T-helper 1 cell treated with Interleukin-12 subunit alpha and Interleukin-12 subunit beta and Interleukin-4 antibody, amounts not matched to agents 30 μg/mL and 1 μg/mL, for 36 hours (primary cell): ENCODE results near the gene EPC1.
"Not testable (repeated sequence)": the region's sequence is repeated elsewhere in the genome, so short reads cannot be mapped to it uniquely, and the experiment has no call there.

Experiments
- H3K27ac Mint-ChIP-seq: one replicate; pipeline ENCODE4 v1.8.0; 2021; ENCODE audit warnings: mild to moderate bottlenecking, mixed read lengths
- H3K27me3 Mint-ChIP-seq: one replicate; pipeline ENCODE4 v1.8.0; 2021; ENCODE audit warnings: low read depth, mixed read lengths
- H3K36me3 Mint-ChIP-seq: one replicate; pipeline ENCODE4 v1.8.0; 2021; ENCODE audit warnings: low read depth, mixed read lengths
- H3K4me1 Mint-ChIP-seq: one replicate; pipeline ENCODE4 v1.8.0; 2021; ENCODE audit warnings: low read depth, mixed read lengths
- H3K4me3 Mint-ChIP-seq: one replicate; pipeline ENCODE4 v1.8.0; 2021; ENCODE audit warnings: mild to moderate bottlenecking, moderate library complexity, mixed read lengths
- H3K9me3 Mint-ChIP-seq: one replicate; pipeline ENCODE4 v1.8.0; 2021; ENCODE audit warnings: mixed read lengths

The EPC1 gene

DNA sequence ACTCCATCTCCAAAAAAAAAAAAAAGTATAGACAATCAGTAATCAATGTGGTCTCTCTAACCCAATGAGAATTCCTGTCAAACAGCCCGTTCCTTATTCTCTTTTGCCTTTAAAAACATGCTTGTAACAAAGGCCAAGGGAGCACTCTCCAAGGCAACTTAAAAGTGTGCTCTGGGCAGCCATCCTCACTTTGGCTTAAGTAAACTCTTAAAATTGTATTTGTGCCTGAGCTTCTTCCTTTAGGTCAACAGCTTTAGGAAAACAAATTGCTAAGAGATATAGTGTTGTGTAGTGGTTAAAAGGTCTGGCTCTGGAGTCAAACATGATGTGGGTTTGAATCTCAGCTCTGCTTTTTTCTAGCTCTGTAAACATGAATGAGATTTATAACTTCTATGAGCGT is 13.9 kb upstream of the EPC1 start:
- H3K27me3 Mint-ChIP-seq = no peaks in the 10 kb centered on the region
- peaks cover 49% of the 10 kb centered on the region for H3K4me1 Mint-ChIP-seq
- H3K4me3 Mint-ChIP-seq = no peak overlapping the region
- peaks cover 15% of the 10 kb centered on the region for H3K36me3 Mint-ChIP-seq
- H3K9me3 Mint-ChIP-seq = peaks cover 6% of the 10 kb centered on the region
- no peak overlapping the region for H3K27ac Mint-ChIP-seq

DNA sequence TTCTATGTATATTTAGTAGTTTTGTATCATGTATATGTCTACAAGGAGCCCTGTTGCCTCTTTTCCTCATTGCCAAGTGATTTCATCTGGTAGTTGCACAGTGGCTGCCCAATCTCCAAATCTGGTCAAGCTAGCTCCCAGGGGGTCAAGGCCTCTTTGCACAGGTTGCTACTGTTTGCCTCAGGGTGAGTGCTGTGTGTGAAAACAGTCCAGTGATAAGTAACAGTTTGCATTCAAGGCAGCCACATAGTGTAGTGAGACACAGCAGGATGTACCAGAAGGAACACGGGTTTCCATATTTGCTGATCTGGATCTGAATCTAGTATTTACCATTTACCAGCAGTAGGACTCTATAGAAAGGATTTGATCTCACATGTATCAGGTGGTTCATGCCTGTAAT is 13.3 kb upstream of the EPC1 start:
- Mint-ChIP-seq H3K4me1 (peaks cover 48% of the 10 kb centered on the region), H3K36me3 (peaks cover 16% of the 10 kb centered on the region), H3K27me3 (no peaks in the 10 kb centered on the region), H3K4me3 (no peak overlapping the region), H3K9me3 (peaks cover 6% of the 10 kb centered on the region), H3K27ac (peak overlapping the region; percentile 47)

DNA sequence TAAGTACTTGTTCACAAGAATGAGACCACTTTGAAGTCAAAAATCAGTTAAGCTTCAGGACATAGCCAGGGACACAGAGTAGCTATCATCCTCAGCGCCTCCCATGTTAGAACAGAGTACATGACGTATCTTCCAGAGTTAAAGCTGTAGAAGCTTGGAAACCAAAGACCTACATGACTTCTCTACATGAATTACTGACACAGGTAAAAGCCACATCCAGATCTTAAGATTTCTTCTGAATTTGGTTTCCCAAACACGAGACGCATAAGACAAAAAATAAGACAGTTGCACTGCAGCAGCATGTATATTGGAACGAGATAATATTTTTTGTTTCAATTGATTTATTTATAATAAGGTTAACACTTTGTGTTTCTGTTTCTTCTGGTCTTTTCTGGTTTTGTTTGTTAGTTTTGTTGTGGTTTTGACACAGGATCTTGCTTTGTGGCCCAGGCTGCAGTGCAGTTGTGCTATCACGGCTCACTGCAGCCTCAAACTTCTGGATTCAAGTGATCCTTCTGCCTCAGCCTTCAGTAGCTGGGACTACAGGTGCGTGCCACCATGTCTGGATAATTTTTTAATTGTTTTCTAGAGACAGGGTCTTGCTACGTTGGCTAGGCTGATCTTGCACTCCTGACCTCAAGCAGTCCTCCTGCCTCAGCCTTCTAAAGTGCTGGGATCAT is 10.2 kb upstream of the EPC1 start:
- Mint-ChIP-seq H3K27me3 (no peaks in the 10 kb centered on the region), H3K36me3 (peaks cover 21% of the 10 kb centered on the region), H3K4me1 (peaks cover 53% of the 10 kb centered on the region), H3K27ac (peak overlapping the region; percentile 89), H3K9me3 (peaks cover 6% of the 10 kb centered on the region), H3K4me3 (peak overlapping the region; percentile 62)

DNA sequence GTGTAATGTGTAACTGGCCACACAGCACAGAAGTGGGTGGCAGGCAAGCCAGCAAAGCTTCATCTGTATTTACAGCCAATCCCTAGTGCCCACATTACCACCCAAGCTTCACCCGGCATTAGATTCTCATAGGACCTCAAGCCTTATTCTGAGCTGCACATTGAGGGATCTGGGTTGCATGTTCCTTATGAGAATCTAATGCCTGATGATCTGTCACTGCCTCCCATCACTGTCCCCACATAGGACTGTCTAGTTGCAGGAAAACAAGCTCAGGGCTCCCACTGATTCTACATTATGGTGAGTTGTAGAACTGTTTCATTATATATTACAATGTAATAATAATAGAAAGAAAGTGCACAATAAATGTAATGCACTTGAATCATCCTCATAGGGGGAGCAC is 7.7 kb upstream of the EPC1 start:
- not testable (repeated sequence) for H3K9me3 Mint-ChIP-seq, H3K4me3 Mint-ChIP-seq, H3K27ac Mint-ChIP-seq, H3K27me3 Mint-ChIP-seq
- peaks cover 42% of the 10 kb centered on the region for H3K4me1 Mint-ChIP-seq
- peaks cover 10% of the 10 kb centered on the region for H3K36me3 Mint-ChIP-seq

DNA sequence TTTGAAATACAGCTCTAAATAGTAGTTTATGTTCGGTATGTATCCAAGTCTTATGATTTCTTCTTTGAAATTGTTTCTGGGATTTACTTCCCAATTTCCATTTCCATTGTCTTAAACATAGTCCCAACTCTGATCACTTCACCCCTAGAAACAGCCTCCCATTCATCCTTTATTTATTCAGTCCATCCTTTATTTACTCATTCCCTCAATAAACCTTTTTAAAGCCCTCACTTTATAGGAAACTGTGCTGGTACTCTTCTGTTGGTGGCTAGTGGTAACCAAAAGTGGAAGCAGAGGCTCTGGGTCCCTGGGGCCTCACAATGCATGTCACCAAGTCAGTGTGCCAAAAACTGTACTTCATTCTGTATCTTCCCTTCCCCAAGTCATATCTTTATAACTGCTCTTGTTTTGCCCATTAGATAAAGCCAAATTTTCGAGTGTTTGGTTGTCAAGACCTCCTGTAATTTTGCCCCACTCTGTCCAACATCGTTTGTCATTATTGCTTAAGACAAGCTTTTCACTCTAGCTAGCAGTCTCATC is 3.9 kb upstream of the EPC1 start:
- Mint-ChIP-seq H3K27me3 (no peaks in the 10 kb centered on the region), H3K4me1 (peaks cover 39% of the 10 kb centered on the region)

DNA sequence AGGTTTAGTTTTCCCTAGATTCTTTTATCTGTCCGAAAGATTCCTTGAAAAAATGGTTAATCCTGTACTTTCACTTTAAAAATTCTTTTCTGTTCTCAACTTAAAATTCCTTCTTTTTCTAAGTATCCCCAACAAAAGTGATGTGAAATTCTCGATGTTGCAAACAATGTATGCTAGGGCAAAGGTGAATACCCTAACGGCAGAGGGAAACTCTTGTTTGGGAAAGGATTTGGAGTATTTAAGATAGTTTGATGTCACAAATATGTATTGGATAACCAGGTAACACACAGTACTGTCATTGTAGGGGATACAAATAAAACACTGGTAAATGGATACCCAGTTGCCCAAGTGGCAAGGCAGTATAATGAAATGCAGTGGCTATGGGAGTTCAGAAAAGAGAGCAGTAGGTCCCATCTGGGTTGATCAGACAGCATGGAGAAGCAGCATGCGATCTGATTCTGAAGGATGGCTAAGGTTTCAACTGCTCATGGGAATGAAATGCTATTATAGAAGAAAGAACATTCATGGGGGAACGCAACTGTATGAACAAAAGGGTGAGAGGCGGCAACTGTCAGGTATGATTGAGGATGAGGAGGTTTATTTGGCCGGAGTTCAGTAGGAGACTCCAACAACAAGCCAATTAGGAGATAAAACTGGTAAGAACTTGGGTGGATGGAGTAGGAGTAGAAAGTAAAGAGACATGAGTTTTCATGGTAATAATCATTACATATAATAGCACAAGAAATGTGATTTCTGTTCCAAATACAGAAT is 3.2 kb upstream of the EPC1 start:
- Mint-ChIP-seq H3K27ac (no peak overlapping the region), H3K4me3 (no peak overlapping the region), H3K9me3 (no peaks in the 10 kb centered on the region), H3K4me1 (peaks cover 42% of the 10 kb centered on the region), H3K27me3 (no peaks in the 10 kb centered on the region), H3K36me3 (peaks cover 8% of the 10 kb centered on the region)

More for the DNA sequence above, 3.9 kb upstream of the EPC1 start:
- no peak overlapping the region for H3K4me3 Mint-ChIP-seq
- H3K36me3 Mint-ChIP-seq = peaks cover 6% of the 10 kb centered on the region
- peak overlapping the region; percentile 29 for H3K27ac Mint-ChIP-seq
- H3K9me3 Mint-ChIP-seq = no peaks in the 10 kb centered on the region

DNA sequence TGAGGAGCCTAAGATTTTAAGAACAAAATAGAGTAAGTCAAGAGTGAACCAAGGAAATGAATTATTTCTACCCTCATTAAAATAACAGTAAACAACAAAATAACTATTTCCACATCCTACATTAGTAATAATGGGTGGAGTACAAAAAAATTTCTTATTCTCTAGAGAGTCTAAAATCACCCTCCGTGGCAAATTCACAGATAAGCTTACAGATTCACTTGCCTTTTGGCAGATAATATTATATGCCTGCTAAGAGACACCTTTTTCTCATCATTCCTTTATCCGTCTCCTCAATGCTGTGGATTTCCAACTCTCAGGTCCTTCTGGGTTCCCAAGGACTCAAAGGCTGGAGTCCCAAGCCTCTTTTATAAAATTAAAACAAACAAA is 2.2 kb upstream of the EPC1 start:
- peaks cover 45% of the 10 kb centered on the region for H3K4me1 Mint-ChIP-seq
- peaks cover 12% of the 10 kb centered on the region for H3K36me3 Mint-ChIP-seq
- no peaks in the 10 kb centered on the region for H3K9me3 Mint-ChIP-seq
- no peak overlapping the region for H3K4me3 Mint-ChIP-seq
- H3K27me3 Mint-ChIP-seq = no peaks in the 10 kb centered on the region
- H3K27ac Mint-ChIP-seq = no peak overlapping the region

DNA sequence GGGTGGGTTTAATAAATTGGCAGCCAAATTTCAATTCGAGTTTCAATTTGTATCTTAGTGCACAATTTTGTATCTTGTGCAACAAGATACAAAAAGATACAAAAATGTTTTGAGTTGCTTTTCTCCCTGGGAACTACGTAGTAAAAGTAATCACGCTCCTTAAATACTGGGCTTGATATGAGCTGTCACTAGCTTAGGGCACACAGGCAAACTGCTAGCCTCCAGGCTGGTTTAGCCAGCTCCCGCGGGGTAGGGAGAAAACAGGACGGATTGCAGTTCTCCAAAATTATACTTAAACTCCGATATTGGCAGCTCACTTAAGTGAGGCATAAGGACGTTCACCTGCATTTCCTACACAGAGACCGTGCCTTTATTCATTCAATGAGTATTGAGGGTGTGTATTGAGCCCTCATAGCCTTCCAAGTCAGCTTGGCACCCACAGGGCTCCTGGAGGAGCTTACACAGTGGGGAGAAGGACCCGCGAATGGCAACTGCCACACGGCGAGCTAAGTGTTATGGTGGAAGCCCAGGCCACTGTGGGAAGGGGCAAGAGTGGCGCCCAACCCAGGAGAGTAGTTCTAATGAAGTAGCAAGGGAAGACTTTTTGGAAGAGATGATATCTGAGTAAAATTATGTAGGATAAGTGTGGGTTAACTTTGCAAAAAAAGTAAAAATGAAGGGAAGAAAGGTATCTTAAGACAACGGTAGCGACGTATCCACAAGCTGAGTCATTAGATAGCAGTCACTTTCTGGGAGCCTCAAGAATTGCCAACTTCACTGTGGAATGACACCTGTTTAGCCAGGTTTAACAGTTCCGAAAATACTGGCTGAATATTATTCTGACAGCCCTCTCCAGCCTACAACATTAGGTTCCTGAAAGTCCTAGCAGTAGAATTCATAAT is 1.6 kb upstream of the EPC1 start:
- Mint-ChIP-seq H3K27ac (peak overlapping the region; percentile 62), H3K27me3 (no peaks in the 10 kb centered on the region), H3K36me3 (peaks cover 18% of the 10 kb centered on the region), H3K4me1 (peaks cover 47% of the 10 kb centered on the region), H3K9me3 (no peaks in the 10 kb centered on the region), H3K4me3 (peak overlapping the region; percentile 75)

DNA sequence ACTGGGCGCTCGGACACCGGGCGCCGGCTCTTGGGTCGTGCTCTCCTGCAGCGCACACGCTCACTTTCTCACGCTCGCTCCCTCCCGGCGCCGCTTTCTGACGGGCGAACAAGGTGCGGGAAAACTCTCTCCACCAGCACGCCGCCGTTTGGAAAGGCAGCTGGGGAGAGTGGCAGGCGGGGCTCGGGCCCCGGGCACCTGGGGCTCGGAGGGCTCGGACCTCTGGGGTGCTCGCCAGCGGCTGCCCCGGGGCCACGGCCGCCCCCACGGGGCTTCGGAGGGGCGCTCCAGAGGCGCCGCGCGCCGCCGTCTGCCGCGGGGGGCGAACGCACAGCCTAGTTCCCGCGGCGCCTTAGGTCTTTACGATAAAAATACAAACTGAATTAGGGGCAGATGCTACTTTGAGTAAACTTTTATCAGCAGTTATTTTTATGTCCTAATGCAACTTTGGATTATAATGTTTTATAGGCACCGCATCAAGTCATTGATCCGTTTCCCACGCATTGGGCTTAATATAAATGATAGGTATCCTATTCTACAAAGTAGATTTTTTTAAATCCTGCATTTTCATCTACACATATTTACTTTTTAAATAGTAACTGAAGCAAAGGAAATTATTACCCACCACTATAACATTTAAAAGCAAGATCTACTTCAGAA is 535 bp upstream of the EPC1 start:
- Mint-ChIP-seq H3K36me3 (peaks cover 17% of the 10 kb centered on the region), H3K4me1 (peaks cover 39% of the 10 kb centered on the region)

DNA sequence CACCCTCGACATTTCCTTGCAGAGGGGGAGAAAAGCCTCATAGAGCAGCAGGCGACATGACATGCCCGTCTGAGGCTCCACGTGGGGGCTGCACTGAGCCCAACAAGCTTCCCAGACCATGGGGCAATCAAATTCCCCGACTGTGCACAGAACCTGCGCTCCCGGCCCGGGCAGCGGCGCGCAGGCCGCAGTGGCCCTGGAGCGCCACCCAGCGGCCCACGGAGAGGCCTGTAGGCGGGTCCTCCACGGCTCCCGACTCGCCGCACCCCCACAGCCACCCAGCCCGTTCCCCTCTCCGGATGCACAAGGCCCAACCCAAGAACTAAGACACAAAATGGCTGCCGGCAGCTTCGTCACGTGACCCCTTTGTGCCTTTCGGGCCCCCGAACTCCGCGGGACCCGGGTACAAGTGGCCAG is 816 bp downstream of the EPC1 start:
- Mint-ChIP-seq H3K27me3 (no peaks in the 10 kb centered on the region), H3K4me1 (peaks cover 45% of the 10 kb centered on the region), H3K36me3 (peaks cover 13% of the 10 kb centered on the region), H3K4me3 (peak overlapping the region; percentile 94), H3K9me3 (no peaks in the 10 kb centered on the region), H3K27ac (peak overlapping the region; percentile 98)

More for the DNA sequence above, 535 bp upstream of the EPC1 start:
- Mint-ChIP-seq H3K9me3 (no peaks in the 10 kb centered on the region), H3K4me3 (peak overlapping the region; percentile 75), H3K27me3 (no peaks in the 10 kb centered on the region), H3K27ac (no peak overlapping the region)

DNA sequence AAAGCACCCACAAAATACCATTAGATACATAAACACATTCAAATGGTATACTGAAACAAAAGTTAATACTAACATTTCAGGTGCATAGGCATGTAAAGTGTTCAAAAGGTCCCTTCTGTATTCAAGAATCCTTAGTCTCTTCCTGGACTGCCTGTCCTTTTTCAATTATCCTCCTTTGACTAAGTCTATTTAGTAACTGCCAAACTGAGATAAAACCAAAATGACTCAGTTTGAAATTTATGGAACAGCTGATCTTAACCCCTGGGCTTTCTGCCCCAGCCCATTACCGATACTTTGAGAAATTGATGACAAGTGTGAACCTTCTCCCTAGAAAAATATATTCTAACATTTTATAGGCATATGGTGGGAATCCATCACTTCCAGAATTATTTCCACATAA is 5.4 kb downstream of the EPC1 start:
- Mint-ChIP-seq H3K36me3 (peaks cover 22% of the 10 kb centered on the region), H3K9me3 (no peaks in the 10 kb centered on the region), H3K27ac (no peak overlapping the region), H3K4me1 (peaks cover 49% of the 10 kb centered on the region), H3K27me3 (no peaks in the 10 kb centered on the region), H3K4me3 (no peak overlapping the region)

DNA sequence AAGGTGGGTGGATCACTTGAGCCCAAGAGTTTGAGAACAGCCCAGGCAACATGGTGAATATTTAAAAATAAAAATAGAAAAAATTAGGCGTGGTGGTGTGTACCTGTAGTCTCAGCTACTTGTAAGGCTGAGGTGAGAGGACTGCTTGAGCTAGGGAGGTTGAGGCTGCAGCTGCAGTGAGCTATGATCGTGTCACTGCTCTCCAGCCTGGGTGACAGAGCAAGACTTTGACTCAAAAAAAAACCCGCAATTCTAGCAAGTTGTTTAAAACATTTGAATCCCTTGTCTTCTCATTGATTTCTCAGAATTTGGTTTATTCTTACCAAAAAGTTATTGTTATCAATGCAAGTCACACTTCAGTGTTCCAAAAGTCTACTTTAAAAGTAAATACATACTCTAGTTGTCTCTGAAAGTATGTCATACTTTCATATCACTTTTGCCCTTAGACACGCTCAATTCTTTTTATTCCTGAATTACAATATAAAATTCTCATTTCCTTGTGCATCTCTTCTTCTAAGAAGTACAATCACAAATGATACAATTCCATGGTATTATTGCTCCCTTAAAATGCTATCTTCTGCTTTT is 6.3 kb downstream of the EPC1 start:
- no peak overlapping the region for H3K4me3 Mint-ChIP-seq
- H3K36me3 Mint-ChIP-seq = peaks cover 26% of the 10 kb centered on the region
- H3K9me3 Mint-ChIP-seq = no peaks in the 10 kb centered on the region
- H3K27me3 Mint-ChIP-seq = no peaks in the 10 kb centered on the region
- H3K4me1 Mint-ChIP-seq = peaks cover 54% of the 10 kb centered on the region
- H3K27ac Mint-ChIP-seq = no peak overlapping the region

DNA sequence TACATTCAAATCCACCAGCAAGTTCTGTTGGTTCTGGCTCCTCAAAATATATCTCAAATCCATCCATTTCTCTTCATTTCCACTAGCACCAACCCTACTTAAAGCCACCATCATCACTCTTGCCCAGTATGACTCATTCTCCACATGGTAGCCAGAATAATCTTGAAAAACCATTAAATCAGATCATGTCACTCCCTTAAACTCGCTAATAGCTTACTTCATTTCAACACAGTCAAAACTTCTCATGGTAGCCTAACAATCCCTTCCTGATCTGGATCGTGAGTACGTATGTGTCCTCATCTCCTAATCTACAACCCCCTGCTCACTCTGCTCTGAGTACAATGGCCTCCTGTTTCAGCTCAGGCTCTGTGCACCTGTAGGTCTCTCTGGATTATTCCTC is 8.7 kb downstream of the EPC1 start:
- Mint-ChIP-seq H3K36me3 (peaks cover 12% of the 10 kb centered on the region), H3K27ac (no peak overlapping the region), H3K4me1 (peaks cover 61% of the 10 kb centered on the region), H3K4me3 (no peak overlapping the region), H3K9me3 (no peaks in the 10 kb centered on the region), H3K27me3 (no peaks in the 10 kb centered on the region)

DNA sequence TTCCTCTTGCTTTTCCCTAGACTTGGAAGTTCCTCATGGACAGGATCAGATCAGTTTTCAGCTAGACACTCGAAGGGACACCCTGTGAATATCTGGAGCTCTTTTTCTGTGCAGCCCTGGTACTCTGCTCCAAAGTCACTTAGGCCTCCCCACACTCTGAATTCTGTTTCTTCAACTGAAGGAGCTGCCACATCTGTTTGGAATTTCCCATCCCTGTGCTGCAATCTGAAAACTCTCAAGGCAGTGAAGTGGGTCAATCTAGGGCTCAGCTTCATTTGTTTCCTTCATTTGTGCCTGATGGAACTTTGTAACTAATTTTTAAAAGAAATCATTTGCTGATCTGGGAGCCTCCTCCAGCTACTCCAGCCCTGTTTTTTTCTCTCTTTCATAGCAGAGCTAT is 9.6 kb downstream of the EPC1 start:
- H3K36me3 Mint-ChIP-seq = peaks cover 16% of the 10 kb centered on the region
- no peaks in the 10 kb centered on the region for H3K9me3 Mint-ChIP-seq
- H3K27ac Mint-ChIP-seq = no peak overlapping the region
- H3K4me1 Mint-ChIP-seq = peaks cover 65% of the 10 kb centered on the region
- H3K4me3 Mint-ChIP-seq = no peak overlapping the region
- no peaks in the 10 kb centered on the region for H3K27me3 Mint-ChIP-seq
